CD14-positive monocyte (primary cell): Measurements from ENCODE around the gene ACVR1B. TPM values are rescaled to one million over a fixed set of nuclear protein-coding genes. Genes with fewer than 3 reads are reported as not detected.

Source experiments
- DNase-seq, 3 donors: peaks; one replicate each; pipeline ENCODE4 v3.0.0-alpha.2; 2011 to 2022
- H2AFZ ChIP-seq: 2 replicates; pipeline ENCODE4 v1.6.0; 2012; ENCODE audit warnings: mild to moderate bottlenecking, low read depth, low read length, inconsistent platforms; ENCODE audit not compliant: insufficient read depth, poor library complexity, severe bottlenecking
- H3K27ac ChIP-seq, 2 donors: 1 replicate in 1 of 2; 2 replicates in 1 of 2; pipeline ENCODE4 v1.5.1; 2012 to 2013; ENCODE audit warnings: low read length in 2 of 2, control low read depth in 1 of 2, inconsistent platforms in 1 of 2, low read depth in 1 of 2, mild to moderate bottlenecking in 1 of 2
- H3K27me3 ChIP-seq, 2 donors: one replicate each; pipeline versions ENCODE4 v1.6.0 to v1.6.1; 2011 to 2013; ENCODE audit warnings: low read length in 2 of 2; ENCODE audit not compliant: control insufficient read depth in 2 of 2, insufficient read depth in 2 of 2
- H3K36me3 ChIP-seq, 2 donors: replicated peaks in 1 of 2; 1 replicate in 1 of 2; 2 replicates in 1 of 2; pipeline versions ENCODE4 v1.5.1 to v1.6.1; 2012 to 2013; ENCODE audit warnings: low read length in 2 of 2, control low read depth in 1 of 2, inconsistent platforms in 1 of 2, mild to moderate bottlenecking in 1 of 2; ENCODE audit not compliant: insufficient read depth in 2 of 2, control insufficient read depth in 1 of 2
- H3K4me1 ChIP-seq, 2 donors: 1 replicate in 1 of 2; 2 replicates in 1 of 2; pipeline versions ENCODE4 v1.5.1 to v1.6.1; 2012 to 2013; ENCODE audit warnings: low read length in 2 of 2, control low read depth in 1 of 2, inconsistent platforms in 1 of 2, mild to moderate bottlenecking in 1 of 2, moderate library complexity in 1 of 2; ENCODE audit not compliant: insufficient read depth in 2 of 2, control insufficient read depth in 1 of 2
- H3K4me2 ChIP-seq: replicated peaks from 2 replicates; pipeline ENCODE3; 2012; ENCODE audit warnings: low read length, moderate library complexity, mild to moderate bottlenecking; ENCODE audit not compliant: poor library complexity, severe bottlenecking; ENCODE audit errors: extremely low read depth
- H3K4me3 ChIP-seq, 3 experiments: fragments of 200-600 bp in 1 of 3; sonication (generic) in 1 of 3; replicated peaks in 1 of 3; 1 replicate in 2 of 3; 2 replicates in 1 of 3; pipeline ENCODE4 v1.5.1; 2011 to 2013; ENCODE audit warnings: low read length in 3 of 3, mild to moderate bottlenecking in 3 of 3, control low read depth in 2 of 3, low read depth in 2 of 3, inconsistent platforms in 1 of 3, moderate library complexity in 1 of 3
- H3K79me2 ChIP-seq: 2 replicates; pipeline ENCODE4 v1.6.0; 2012; ENCODE audit warnings: mild to moderate bottlenecking, control low read depth, inconsistent platforms, low read length, moderate library complexity; ENCODE audit not compliant: insufficient read depth
- H3K9ac ChIP-seq: 2 replicates; pipeline ENCODE4 v1.6.0; 2017; ENCODE audit warnings: low read length, mild to moderate bottlenecking; ENCODE audit not compliant: insufficient read depth, poor library complexity, severe bottlenecking
- H3K9me3 ChIP-seq, 2 donors: replicated peaks in 1 of 2; 1 replicate in 1 of 2; 2 replicates in 1 of 2; pipeline versions ENCODE4 v1.5.1 to v1.6.1; 2012 to 2013; ENCODE audit warnings: low read length in 2 of 2, control low read depth in 1 of 2; ENCODE audit not compliant: control insufficient read depth in 1 of 2, insufficient read depth in 1 of 2
- H4K20me1 ChIP-seq: 2 replicates; pipeline ENCODE4 v1.6.0; 2012; ENCODE audit warnings: mild to moderate bottlenecking, low read length, control low read depth, moderate library complexity; ENCODE audit not compliant: insufficient read depth
- H3K27ac Mint-ChIP-seq, 7 donors: one replicate each; pipeline ENCODE4 v1.8.0; 2020; ENCODE audit warnings: mild to moderate bottlenecking in 7 of 7, mixed read lengths in 7 of 7, moderate library complexity in 6 of 7, inconsistent platforms in 2 of 7
- H3K27me3 Mint-ChIP-seq, 3 donors: one replicate each; pipeline ENCODE4 v1.8.0; 2021 to 2022; ENCODE audit warnings: low read depth in 3 of 3, mild to moderate bottlenecking in 3 of 3, mixed read lengths in 3 of 3, moderate library complexity in 3 of 3, inconsistent platforms in 1 of 3
- H3K36me3 Mint-ChIP-seq, 2 donors: one replicate each; pipeline ENCODE4 v1.8.0; 2020; ENCODE audit warnings: mixed read lengths in 2 of 2, inconsistent platforms in 1 of 2, mild to moderate bottlenecking in 1 of 2
- H3K4me1 Mint-ChIP-seq: one replicate; pipeline ENCODE4 v1.8.0; 2020; ENCODE audit warnings: mild to moderate bottlenecking, mixed read lengths
- H3K4me3 Mint-ChIP-seq, 2 donors: one replicate each; pipeline ENCODE4 v1.8.0; 2020; ENCODE audit warnings: mild to moderate bottlenecking in 2 of 2, mixed read lengths in 2 of 2, moderate library complexity in 1 of 2
- H3K9me3 Mint-ChIP-seq, 7 donors: one replicate each; pipeline ENCODE4 v1.8.0; 2020 to 2022; ENCODE audit warnings: mixed read lengths in 7 of 7, mild to moderate bottlenecking in 6 of 7, moderate library complexity in 6 of 7, inconsistent platforms in 2 of 7
- CTCF ChIP-seq: fragments of 200-600 bp; IDR thresholded peaks from one replicate; pipeline ENCODE4 v1.8.0; 2022; ENCODE audit warnings: antibody characterized with exemption, mild to moderate bottlenecking
- WGBS: methylation state at CpG from one replicate; pipeline ENCODE4 v1.1.5; 2013; ENCODE audit warnings: missing lambda C conversion rate; ENCODE audit not compliant: insufficient coverage; 5-methylcytosine and 5-hydroxymethylcytosine counted together
- intact Hi-C, 2 donors: fragments of 100-400 bp; cut with micrococcal nuclease; formaldehyde crosslinking; loops; one replicate each; pipeline versions ENCODE4 v1.15.0 to v1.15.1; 2023
- polyA plus RNA-seq, 3 donors: library from polyadenylated mRNA; depleted of rRNA in 1 of 3; unstranded in 2 of 3; stranded (reverse) in 1 of 3; fragments of 300-500 nt in 2 of 3; fragments of >200 nt in 1 of 3; fragmentation: Illumina TruSeq in 2 of 3; gene quantifications; 1 replicate in 2 of 3; 2 replicates in 1 of 3; pipeline ENCODE4 v1.2.3, GENCODE V29; 2012 to 2021

Gene ACVR1B
- polyA plus RNA-seq, 3 donors: 1.8 to 18.5 (median 3.9) TPM

DNA sequence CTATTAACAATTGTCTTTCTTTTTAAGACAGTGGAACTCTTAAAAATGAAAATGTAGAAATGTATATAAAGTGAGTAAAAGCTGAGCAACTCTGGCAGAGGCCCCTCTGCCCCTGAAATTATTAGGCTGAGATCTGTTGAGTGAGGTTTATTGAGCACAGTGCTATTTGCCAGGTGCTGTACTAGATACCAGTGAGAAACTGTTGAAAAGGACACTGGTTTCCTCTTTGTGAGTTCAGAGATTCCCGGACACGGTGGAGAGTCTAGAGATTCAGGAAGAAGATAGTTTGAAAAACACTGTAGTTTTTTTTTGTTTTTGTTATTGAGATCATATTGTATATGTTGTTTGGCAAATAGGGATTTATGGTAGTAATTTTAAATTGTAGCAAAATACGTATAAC is 11.2 kb downstream of the ACVR1B start:
- DNase-seq: no peak
- peaks cover 100% of the 10 kb centered on the region for H3K79me2 ChIP-seq
- peaks cover 23 to 30% of the 10 kb centered on the region in 2 donors for H3K4me1 ChIP-seq
- H4K20me1 ChIP-seq: peaks cover 88% of the 10 kb centered on the region
- no peaks in the 10 kb centered on the region for H3K27me3 ChIP-seq
- no peaks in the 10 kb centered on the region for H3K9me3 ChIP-seq
- no peak for TF ChIP-seq CTCF
- intact Hi-C loops: no loop called here
- H3K36me3 Mint-ChIP-seq: peaks cover 51 to 65% of the 10 kb centered on the region in 2 donors
- peaks cover 0 to 2% (median 0%) of the 10 kb centered on the region in 7 donors for H3K9me3 Mint-ChIP-seq
- H3K4me3 Mint-ChIP-seq: peak overlapping the region in 1 of 2 donors; percentile 4
- H3K27ac Mint-ChIP-seq: peak overlapping the region in 2 of 7 donors; percentile 31 to 69
- no peaks in the 10 kb centered on the region for H3K27me3 Mint-ChIP-seq
- H3K4me1 Mint-ChIP-seq: peaks cover 53% of the 10 kb centered on the region
- H2AFZ ChIP-seq: no peak overlapping the region
- WGBS: 0% methylated on average over 2 of the region's 3 CpGs
- H3K4me3 ChIP-seq: no peak overlapping the region
- peaks cover 10 to 29% of the 10 kb centered on the region in 2 donors for H3K36me3 ChIP-seq
- no peak overlapping the region for H3K9ac ChIP-seq
- no peak overlapping the region for H3K4me2 ChIP-seq
- peak overlapping the region in 1 of 2 donors; percentile 10 for H3K27ac ChIP-seq

DNA sequence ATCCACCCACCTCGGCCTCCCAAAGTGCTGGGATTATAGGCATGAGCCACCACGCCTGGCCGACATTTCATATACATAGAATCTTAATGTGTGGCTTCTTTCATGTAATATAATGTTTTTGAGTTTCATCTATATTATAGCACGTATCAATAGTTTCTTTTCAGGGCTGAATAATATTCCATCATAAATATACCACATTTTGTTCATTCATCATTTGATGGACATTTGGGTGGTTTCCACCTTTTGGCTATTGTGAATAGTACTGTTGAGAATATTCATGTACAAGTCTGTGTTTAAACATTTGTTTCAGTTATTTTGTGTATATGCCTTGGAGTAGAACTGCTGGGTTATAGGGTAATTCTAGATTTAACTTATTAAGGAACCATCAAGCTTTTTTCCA is 12.0 kb downstream of the ACVR1B start:
- Histone ChIP-seq H3K4me1 (peaks cover 23 to 27% of the 10 kb centered on the region in 2 donors), H3K4me3 (no peak overlapping the region), H3K4me2 (no peak overlapping the region), H2AFZ (no peak overlapping the region), H3K9me3 (no peaks in the 10 kb centered on the region), H3K27me3 (no peaks in the 10 kb centered on the region), H3K9ac (no peak overlapping the region), H3K27ac (no peak overlapping the region), H4K20me1 (peaks cover 85% of the 10 kb centered on the region), H3K79me2 (peaks cover 100% of the 10 kb centered on the region), H3K36me3 (peaks cover 10 to 29% of the 10 kb centered on the region in 2 donors)
- DNase-seq: no peak
- H3K36me3 Mint-ChIP-seq: peaks cover 48 to 59% of the 10 kb centered on the region in 2 donors
- H3K4me3 Mint-ChIP-seq: no peak overlapping the region
- peaks cover 0 to 2% (median 0%) of the 10 kb centered on the region in 7 donors for H3K9me3 Mint-ChIP-seq
- H3K4me1 Mint-ChIP-seq: peaks cover 47% of the 10 kb centered on the region
- 100% methylated on average over 1 of the region's 4 CpGs for WGBS
- no peak overlapping the region for H3K27ac Mint-ChIP-seq
- no peak for TF ChIP-seq CTCF
- intact Hi-C loops: no loop called here
- H3K27me3 Mint-ChIP-seq: peaks cover 0 to 2% (median 0%) of the 10 kb centered on the region in 3 donors
